HL-60 (cell line): ENCODE results near the gene NUDT14.

Experiments used
- DNase-seq, 2 experiments: peaks; one replicate each; pipeline ENCODE4 v3.0.0-alpha.2; 2010 to 2020; ENCODE audit warnings: low read depth in 1 of 2, low spot score in 1 of 2
- H3K27ac ChIP-seq: fragments of 250-450 bp; sonication (Bioruptor Pico); replicated peaks from 2 replicates; pipeline ENCODE4 v1.5.1; 2020; ENCODE audit warnings: mild to moderate bottlenecking, moderate library complexity
- H3K27me3 ChIP-seq: fragments of 250-450 bp; sonication (Bioruptor Pico); 2 replicates; pipeline ENCODE4 v1.5.1; 2021; ENCODE audit warnings: mild to moderate bottlenecking, moderate library complexity; ENCODE audit not compliant: insufficient read depth, poor library complexity, severe bottlenecking
- H3K4me3 ChIP-seq: replicated peaks from 2 replicates; pipeline ENCODE4 v1.5.1; 2011; ENCODE audit warnings: mild to moderate bottlenecking, control low read depth, low read length; ENCODE audit not compliant: insufficient read depth
- CTCF ChIP-seq: IDR thresholded peaks from one replicate; pipeline ENCODE4 v1.5.1; 2011; ENCODE audit warnings: low read length, control low read depth, inconsistent platforms; ENCODE audit not compliant: insufficient read depth
- GABPA ChIP-seq: IDR thresholded peaks from 2 replicates; pipeline ENCODE4 v1.6.1; 2012; ENCODE audit warnings: low read depth
- POLR2AphosphoS5 ChIP-seq: IDR thresholded peaks from 2 replicates; pipeline ENCODE4 v1.6.1; 2012; ENCODE audit warnings: low read depth
- REST ChIP-seq: IDR thresholded peaks from 2 replicates; pipeline ENCODE4 v1.6.1; 2012; ENCODE audit warnings: low read depth; ENCODE audit not compliant: insufficient replicate concordance
- SPI1 ChIP-seq: IDR thresholded peaks from 2 replicates; pipeline ENCODE4 v1.6.1; 2012; ENCODE audit warnings: low read depth, mild to moderate bottlenecking, borderline replicate concordance

The NUDT14 gene

GRCh38 chr14:105211086-105211757 is 30.1 kb upstream of the NUDT14 start:
- Histone ChIP-seq H3K27me3 (no peaks in the 10 kb centered on the region), H3K4me3 (no peak overlapping the region), H3K27ac (no peak overlapping the region)
- no peak for TF ChIP-seq POLR2AphosphoS5
- no peak for TF ChIP-seq CTCF
- no peak for TF ChIP-seq SPI1
- TF ChIP-seq REST: no peak
- TF ChIP-seq GABPA: no peak
- DNase-seq: no peak

GRCh38 chr14:105210266-105211025 is 29.3 kb upstream of the NUDT14 start:
- no peak overlapping the region for H3K27ac ChIP-seq
- H3K27me3 ChIP-seq: no peaks in the 10 kb centered on the region
- DNase-seq: no peak
- no peak for TF ChIP-seq GABPA
- no peak for TF ChIP-seq CTCF
- no peak for TF ChIP-seq SPI1
- TF ChIP-seq REST: no peak
- TF ChIP-seq POLR2AphosphoS5: no peak
- no peak overlapping the region for H3K4me3 ChIP-seq

GRCh38 chr14:105209646-105210045 is 28.5 kb upstream of the NUDT14 start:
- TF ChIP-seq GABPA: no peak
- TF ChIP-seq SPI1: no peak
- no peak for TF ChIP-seq REST
- no peak for TF ChIP-seq POLR2AphosphoS5
- TF ChIP-seq CTCF: no peak
- H3K27ac ChIP-seq: no peak overlapping the region
- DNase-seq: no peak
- H3K4me3 ChIP-seq: no peak overlapping the region
- no peaks in the 10 kb centered on the region for H3K27me3 ChIP-seq
